Activated gamma-delta T cell (primary cell): ENCODE measurements around the gene ZDHHC23.

Source experiments
- DNase-seq: peaks from one replicate; lab custom pipeline; 2025; lab: John Stamatoyannopoulos, UW

Gene ZDHHC23

DNA sequence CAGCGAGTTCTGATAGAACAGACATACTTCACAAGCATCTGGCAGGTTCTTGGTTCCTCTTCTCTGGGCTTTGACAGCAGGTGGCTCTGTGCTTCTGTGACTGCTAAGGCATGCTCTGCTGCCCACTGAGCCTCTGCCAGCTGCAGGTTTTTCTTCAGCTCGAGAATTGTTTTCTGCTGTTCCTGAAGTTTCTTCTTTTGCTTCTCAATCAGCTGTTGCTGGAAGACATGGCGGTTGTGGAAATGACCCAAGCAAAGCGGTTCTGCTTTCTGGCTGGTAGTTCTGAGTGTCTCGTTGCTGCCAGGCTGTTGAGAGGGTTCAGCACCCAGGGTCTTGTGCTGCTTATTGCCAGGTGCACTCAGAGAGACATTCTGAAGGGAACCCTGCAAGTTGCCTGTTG, 57.7 kb downstream of the ZDHHC23 start:
- DNase-seq: no peak

- no peak for DNase-seq
These were observed 63.4 kb downstream of the ZDHHC23 start for GRCh38 chr3:114011059-114011797.
